Measurements from ENCODE around the gene WDR88. TPM values are rescaled to one million over a fixed set of nuclear protein-coding genes. Genes with fewer than 3 reads are reported as not detected.

Gene WDR88
- total and polyA plus RNA-seq, 2 donors: 0.05 TPM; not detected in 1

DNA sequence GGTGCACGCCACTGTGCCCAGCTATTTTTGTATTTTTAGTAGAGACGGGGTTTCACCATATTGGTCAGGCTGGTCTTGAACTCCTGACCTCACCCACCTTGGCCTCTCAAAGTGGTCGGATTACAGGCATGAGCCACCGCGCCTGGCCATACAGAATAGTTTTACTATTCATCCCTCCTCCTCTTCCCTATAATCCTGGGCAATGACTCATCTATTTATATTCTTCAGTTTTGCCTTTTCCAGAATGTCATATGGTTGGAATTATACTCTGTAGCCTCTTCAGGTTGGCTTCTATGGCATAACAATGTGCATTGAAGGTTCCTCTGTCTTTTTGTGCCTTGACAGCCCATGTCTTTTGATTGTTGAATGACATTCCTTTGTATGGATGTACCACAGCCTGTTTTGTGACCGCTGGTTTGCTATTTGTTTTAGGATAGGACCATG is 40.0 kb downstream of the WDR88 start:
- no peak for DNase-seq (ENCODE audit: low read depth in 6 of 9, low spot score in 9 of 9)

DNA sequence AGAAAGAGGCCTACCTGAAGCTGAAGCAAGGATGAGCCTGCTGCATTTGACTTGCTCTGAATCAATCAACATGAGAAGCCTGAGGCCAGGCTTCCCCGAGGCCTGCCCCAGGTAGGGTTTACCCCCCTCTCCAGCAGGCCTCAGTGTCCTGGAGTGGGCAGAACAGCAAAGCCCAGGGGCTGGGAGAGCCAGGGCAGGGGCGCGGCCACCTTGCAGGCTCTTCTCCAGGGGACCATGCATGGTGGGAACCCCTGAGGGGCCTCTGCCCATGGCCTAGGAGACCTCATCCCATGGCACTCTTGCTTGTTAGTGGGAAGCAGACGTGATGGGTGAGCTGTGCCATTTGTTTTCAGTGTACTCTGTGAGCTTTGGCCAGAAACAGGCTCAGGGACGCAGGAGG is 42.3 kb downstream of the WDR88 start:
- H3K4me3 ChIP-seq (ENCODE audit: low read length in 2 of 2): no peak overlapping the region
- 81% methylated on average over 5 of the region's 5 CpGs for WGBS

More for the DNA sequence above, 40.0 kb downstream of the WDR88 start:
- H3K4me3 ChIP-seq (ENCODE audit: low read length in 2 of 2): no peak overlapping the region
- no peak overlapping the region for H3K27ac ChIP-seq (ENCODE audit: low read depth in 1 of 2, low read length in 1 of 2)
- over 99% methylated on average over 6 of the region's 6 CpGs for WGBS
- no peaks in the 10 kb centered on the region for H3K36me3 ChIP-seq (ENCODE audit: control insufficient read depth in 2 of 2, insufficient read depth in 2 of 2, low read length in 1 of 2)
- H3K27me3 ChIP-seq (ENCODE audit: control insufficient read depth in 2 of 2, insufficient read depth in 1 of 2, low read length in 1 of 2): no peaks in the 10 kb centered on the region
- H3K4me1 ChIP-seq (ENCODE audit: control insufficient read depth in 2 of 2, insufficient read depth in 2 of 2, low read length in 2 of 2): peaks cover 11 to 15% of the 10 kb centered on the region in 2 donors
- H3K9me3 ChIP-seq (ENCODE audit: control insufficient read depth in 2 of 2, insufficient read depth in 1 of 2, low read length in 1 of 2): peaks cover 0 to 8% of the 10 kb centered on the region in 2 donors

DNA sequence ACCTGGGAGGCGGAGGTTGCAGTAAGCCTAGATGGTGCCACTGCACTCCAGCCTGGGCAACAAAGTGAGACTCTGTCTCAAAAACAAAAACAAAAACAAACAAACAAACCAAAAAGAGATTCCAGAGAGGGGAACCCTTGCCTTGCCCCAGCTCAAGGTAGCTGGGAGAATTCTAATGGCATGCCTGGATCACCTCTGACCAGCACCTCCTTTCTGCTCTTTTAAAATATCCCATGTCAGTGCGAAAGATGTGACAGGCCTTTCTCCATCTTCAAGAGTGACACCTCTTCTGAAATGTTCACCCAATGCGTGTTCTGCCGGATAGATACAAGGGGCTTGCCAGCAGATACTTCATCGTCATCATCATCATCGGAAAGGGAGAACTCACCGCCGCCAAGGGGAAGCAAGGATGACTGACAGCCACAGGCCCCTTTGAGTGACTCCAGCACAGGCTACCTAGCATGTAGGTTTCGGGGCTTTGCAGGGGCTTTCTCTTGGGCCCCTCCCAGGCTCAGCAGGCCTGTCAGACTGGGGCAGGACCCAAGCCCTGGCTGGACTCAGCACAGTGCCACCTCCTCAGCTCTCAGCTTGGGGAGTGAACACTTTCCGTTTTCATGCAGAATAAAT is 43.4 kb downstream of the WDR88 start:
- Histone ChIP-seq H3K27ac (ENCODE audit: low read depth in 1 of 2, low read length in 1 of 2) (no peak overlapping the region), H3K4me3 (ENCODE audit: low read length in 2 of 2) (peak overlapping the region in 1 of 2 donors; percentile 90), H3K4me1 (ENCODE audit: control insufficient read depth in 2 of 2, insufficient read depth in 2 of 2, low read length in 2 of 2) (peaks cover 11 to 23% of the 10 kb centered on the region in 2 donors), H3K27me3 (ENCODE audit: control insufficient read depth in 2 of 2, insufficient read depth in 1 of 2, low read length in 1 of 2) (no peaks in the 10 kb centered on the region), H3K9me3 (ENCODE audit: control insufficient read depth in 2 of 2, insufficient read depth in 1 of 2, low read length in 1 of 2) (no peaks in the 10 kb centered on the region), H3K36me3 (ENCODE audit: control insufficient read depth in 2 of 2, insufficient read depth in 2 of 2, low read length in 1 of 2) (no peaks in the 10 kb centered on the region)
- WGBS: 98% methylated on average over 10 of the region's 10 CpGs
- DNase-seq (ENCODE audit: low read depth in 6 of 9, low spot score in 9 of 9): no peak

More for the DNA sequence above, 42.3 kb downstream of the WDR88 start:
- Histone ChIP-seq H3K27me3 (ENCODE audit: control insufficient read depth in 2 of 2, insufficient read depth in 1 of 2, low read length in 1 of 2) (no peaks in the 10 kb centered on the region), H3K27ac (ENCODE audit: low read depth in 1 of 2, low read length in 1 of 2) (no peak overlapping the region), H3K9me3 (ENCODE audit: control insufficient read depth in 2 of 2, insufficient read depth in 1 of 2, low read length in 1 of 2) (no peaks in the 10 kb centered on the region), H3K4me1 (ENCODE audit: control insufficient read depth in 2 of 2, insufficient read depth in 2 of 2, low read length in 2 of 2) (peaks cover 11 to 23% of the 10 kb centered on the region in 2 donors), H3K36me3 (ENCODE audit: control insufficient read depth in 2 of 2, insufficient read depth in 2 of 2, low read length in 1 of 2) (no peaks in the 10 kb centered on the region)
- no peak for DNase-seq (ENCODE audit: low read depth in 6 of 9, low spot score in 9 of 9)

DNA sequence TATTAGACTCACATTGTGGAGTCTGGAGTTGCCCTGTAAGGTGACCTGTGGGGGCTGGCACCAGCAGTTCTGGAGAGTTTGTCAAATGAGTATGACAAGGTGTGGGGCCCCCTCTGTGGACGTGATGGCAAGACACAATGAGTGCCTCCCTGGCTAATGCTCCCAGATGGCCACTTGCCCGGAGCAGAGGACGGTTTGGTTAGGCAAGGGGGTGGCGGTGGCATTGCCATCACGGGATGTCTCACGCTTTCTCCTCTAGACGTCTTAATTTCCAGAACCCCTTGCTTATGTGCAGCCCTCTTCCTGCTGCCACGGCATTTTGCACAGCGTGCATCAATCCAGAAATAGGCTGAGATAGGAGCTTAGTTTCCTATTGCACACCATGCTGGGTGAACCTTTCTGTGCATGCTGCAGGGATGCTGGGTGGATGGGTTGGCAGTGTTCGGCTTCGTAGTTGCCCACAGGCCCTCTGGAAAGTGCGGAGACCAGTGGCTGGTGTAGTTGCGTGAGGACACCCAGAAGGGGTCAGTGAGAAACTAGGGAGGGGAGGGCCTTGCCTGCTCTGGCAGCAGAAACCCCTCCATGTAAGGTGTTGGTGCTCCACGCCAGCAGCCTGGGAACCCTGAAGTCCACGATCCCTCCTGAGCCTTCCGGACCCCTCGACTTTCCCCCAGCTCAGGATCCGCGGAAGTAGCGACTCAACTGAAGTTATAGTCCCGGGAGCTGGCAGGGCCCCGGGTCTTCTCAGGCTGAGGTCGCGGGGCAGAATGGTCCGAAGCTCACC is 44.2 kb downstream of the WDR88 start:
- no peaks in the 10 kb centered on the region for H3K9me3 ChIP-seq (ENCODE audit: control insufficient read depth in 2 of 2, insufficient read depth in 1 of 2, low read length in 1 of 2)
- H3K4me3 ChIP-seq (ENCODE audit: low read length in 2 of 2): peak overlapping the region; percentile 87 to 90
- WGBS: 21% methylated on average over 25 of the region's 25 CpGs
- peak overlapping the region; percentile 91 to 95 for H3K27ac ChIP-seq (ENCODE audit: low read depth in 1 of 2, low read length in 1 of 2)
- H3K27me3 ChIP-seq (ENCODE audit: control insufficient read depth in 2 of 2, insufficient read depth in 1 of 2, low read length in 1 of 2): no peaks in the 10 kb centered on the region
- peaks cover 11 to 23% of the 10 kb centered on the region in 2 donors for H3K4me1 ChIP-seq (ENCODE audit: control insufficient read depth in 2 of 2, insufficient read depth in 2 of 2, low read length in 2 of 2)
- H3K36me3 ChIP-seq (ENCODE audit: control insufficient read depth in 2 of 2, insufficient read depth in 2 of 2, low read length in 1 of 2): no peaks in the 10 kb centered on the region
- DNase-seq (ENCODE audit: low read depth in 6 of 9, low spot score in 9 of 9): peak in 5 of 9 donors; percentile 6 to 28 (median 18)

DNA sequence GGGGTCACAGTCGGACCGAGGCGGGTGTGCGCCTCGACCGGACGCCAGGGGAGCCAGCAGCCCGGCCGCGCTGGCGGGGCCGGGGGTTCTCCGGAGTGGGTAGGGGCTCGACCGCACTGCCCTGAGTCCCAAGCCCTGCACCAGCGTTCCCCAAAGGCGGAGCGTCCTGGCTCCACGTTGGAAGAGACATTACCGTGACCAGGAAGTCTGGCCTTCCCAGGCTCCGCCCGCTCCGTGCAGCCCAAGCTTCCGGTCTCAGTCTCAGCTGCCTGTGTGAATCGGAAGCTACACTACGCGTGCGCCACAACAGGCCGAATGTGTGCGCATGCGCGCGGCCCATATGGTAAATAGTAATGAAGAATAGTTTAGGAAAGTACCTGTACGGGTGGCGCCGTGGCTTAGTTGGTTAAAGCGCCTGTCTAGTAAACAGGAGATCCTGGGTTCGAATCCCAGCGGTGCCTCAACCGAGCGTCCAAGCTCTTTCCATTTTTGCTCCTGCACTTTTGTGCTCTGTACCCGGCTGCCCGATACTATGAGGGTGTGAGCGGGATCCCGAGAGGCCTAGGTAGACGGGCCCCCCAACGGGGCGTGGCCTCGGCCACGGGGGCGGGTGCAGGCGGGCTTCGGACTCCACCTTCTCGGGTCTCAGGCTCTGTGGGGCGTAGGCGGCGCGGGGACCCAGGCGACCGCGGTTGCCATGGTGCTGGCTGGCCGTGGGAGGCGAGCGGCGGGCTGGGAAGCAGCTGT is 44.9 kb downstream of the WDR88 start:
- H3K9me3 ChIP-seq (ENCODE audit: control insufficient read depth in 2 of 2, insufficient read depth in 1 of 2, low read length in 1 of 2): no peaks in the 10 kb centered on the region
- DNase-seq (ENCODE audit: low read depth in 6 of 9, low spot score in 9 of 9): peak; percentile 93 to 98 (median 97)
- peak overlapping the region; percentile 91 to 96 for H3K27ac ChIP-seq (ENCODE audit: low read depth in 1 of 2, low read length in 1 of 2)
- peaks cover 11 to 23% of the 10 kb centered on the region in 2 donors for H3K4me1 ChIP-seq (ENCODE audit: control insufficient read depth in 2 of 2, insufficient read depth in 2 of 2, low read length in 2 of 2)
- peak overlapping the region; percentile 87 to 90 for H3K4me3 ChIP-seq (ENCODE audit: low read length in 2 of 2)
- H3K36me3 ChIP-seq (ENCODE audit: control insufficient read depth in 2 of 2, insufficient read depth in 2 of 2, low read length in 1 of 2): no peaks in the 10 kb centered on the region
- H3K27me3 ChIP-seq (ENCODE audit: control insufficient read depth in 2 of 2, insufficient read depth in 1 of 2, low read length in 1 of 2): no peaks in the 10 kb centered on the region
- under 1% methylated on average over 65 of the region's 65 CpGs for WGBS

DNA sequence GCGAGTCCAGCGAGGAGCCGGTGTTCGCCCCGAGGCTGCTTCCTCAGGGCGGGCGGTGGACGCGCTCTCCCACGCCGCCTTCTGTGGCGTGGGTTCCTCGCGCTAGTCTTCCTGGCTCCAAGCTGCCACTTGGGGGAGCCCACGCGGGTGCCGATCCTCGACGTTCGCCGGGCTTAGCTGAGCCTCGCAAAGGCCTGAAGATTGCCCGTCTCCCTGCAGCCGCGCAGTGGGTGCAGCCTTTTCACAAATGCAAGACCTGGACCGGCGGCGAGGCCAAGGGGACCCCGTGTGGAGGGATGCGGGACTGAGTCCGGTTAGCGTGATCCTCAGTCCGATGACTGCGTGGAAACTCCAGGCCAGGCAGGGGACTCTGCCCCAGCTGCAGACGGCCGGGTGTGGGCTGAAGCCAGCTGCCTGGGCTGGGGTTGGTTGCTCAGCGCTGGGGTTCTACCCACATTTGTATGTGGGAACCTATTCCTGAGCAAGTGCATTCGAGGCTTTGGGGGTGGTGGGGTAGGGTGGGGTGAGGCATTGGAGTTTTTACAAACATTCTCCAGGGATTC is 45.6 kb downstream of the WDR88 start:
- Histone ChIP-seq H3K9me3 (ENCODE audit: control insufficient read depth in 2 of 2, insufficient read depth in 1 of 2, low read length in 1 of 2) (no peaks in the 10 kb centered on the region), H3K36me3 (ENCODE audit: control insufficient read depth in 2 of 2, insufficient read depth in 2 of 2, low read length in 1 of 2) (no peaks in the 10 kb centered on the region), H3K4me3 (ENCODE audit: low read length in 2 of 2) (peak overlapping the region; percentile 87 to 90), H3K4me1 (ENCODE audit: control insufficient read depth in 2 of 2, insufficient read depth in 2 of 2, low read length in 2 of 2) (peaks cover 11 to 23% of the 10 kb centered on the region in 2 donors), H3K27ac (ENCODE audit: low read depth in 1 of 2, low read length in 1 of 2) (peak overlapping the region; percentile 91 to 96), H3K27me3 (ENCODE audit: control insufficient read depth in 2 of 2, insufficient read depth in 1 of 2, low read length in 1 of 2) (no peaks in the 10 kb centered on the region)
- peak in 7 of 9 donors; percentile 58 to 89 (median 77) for DNase-seq (ENCODE audit: low read depth in 6 of 9, low spot score in 9 of 9)
- WGBS: under 1% methylated on average over 38 of the region's 38 CpGs

DNA sequence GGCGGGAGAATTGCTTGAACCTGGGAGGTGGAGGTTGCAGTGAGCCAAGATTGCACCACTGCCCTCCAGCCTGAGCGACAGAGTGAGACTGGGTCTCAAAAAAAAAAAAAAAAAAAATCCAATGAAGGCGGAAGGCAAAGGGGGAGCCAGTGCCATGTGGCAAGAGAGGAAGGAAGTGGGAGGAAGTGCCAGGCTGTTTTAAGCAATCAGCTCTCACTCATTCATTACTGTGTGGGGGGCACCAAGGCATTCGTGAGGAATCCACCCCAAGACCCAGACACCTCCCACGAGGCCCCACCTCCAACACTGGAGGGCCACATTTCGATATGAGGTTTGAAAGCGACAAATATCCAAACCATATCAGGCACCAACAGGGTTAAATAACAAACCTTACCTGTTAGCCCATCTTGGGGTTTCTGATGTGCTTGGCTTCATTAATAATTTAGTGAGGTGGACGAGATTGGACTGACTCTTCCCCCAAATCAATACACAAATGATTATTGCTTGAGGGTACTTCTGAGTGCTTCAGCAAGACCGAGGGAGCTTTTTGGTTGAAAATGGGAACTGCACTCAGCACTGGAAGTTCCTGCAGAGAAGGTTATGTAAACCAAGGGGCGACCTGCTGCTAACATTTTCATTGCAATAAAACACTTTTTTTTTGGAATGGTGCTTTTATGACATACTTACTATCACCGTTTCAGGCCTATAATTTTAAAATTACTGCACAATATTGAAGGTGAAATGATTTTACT is 54.7 kb downstream of the WDR88 start:
- H3K4me1 ChIP-seq (ENCODE audit: control insufficient read depth in 2 of 2, insufficient read depth in 2 of 2, low read length in 2 of 2): no peaks in the 10 kb centered on the region
- peaks cover under 1 to 10% of the 10 kb centered on the region in 2 donors for H3K27me3 ChIP-seq (ENCODE audit: control insufficient read depth in 2 of 2, insufficient read depth in 1 of 2, low read length in 1 of 2)
- H3K27ac ChIP-seq (ENCODE audit: low read depth in 1 of 2, low read length in 1 of 2): no peak overlapping the region
- H3K4me3 ChIP-seq (ENCODE audit: low read length in 2 of 2): no peak overlapping the region
- WGBS: 27% methylated on average over 11 of the region's 11 CpGs
- peak in 1 of 9 donors; percentile 20 for DNase-seq (ENCODE audit: low read depth in 6 of 9, low spot score in 9 of 9)
- H3K36me3 ChIP-seq (ENCODE audit: control insufficient read depth in 2 of 2, insufficient read depth in 2 of 2, low read length in 1 of 2): no peaks in the 10 kb centered on the region
- no peaks in the 10 kb centered on the region for H3K9me3 ChIP-seq (ENCODE audit: control insufficient read depth in 2 of 2, insufficient read depth in 1 of 2, low read length in 1 of 2)

DNA sequence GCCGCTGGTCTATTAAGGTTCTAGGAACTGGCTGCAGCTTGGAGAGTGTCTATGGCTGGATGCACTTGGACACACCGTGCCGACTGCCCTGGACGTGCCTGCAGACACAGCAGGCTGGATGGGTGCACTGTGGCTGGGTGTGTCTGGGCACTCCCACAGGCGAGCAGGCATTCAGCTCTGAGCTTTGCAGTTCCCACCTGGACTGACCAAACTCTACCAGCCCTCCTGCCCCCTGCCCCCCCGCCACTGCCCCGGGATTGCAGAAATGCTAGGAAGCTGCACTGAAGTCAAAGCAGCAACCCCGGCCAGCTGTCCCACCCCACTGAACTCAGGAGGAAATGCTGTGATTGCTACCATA is 55.2 kb downstream of the WDR88 start:
- H3K4me1 ChIP-seq (ENCODE audit: control insufficient read depth in 2 of 2, insufficient read depth in 2 of 2, low read length in 2 of 2): no peaks in the 10 kb centered on the region
- H3K4me3 ChIP-seq (ENCODE audit: low read length in 2 of 2): no peak overlapping the region
- H3K27ac ChIP-seq (ENCODE audit: low read depth in 1 of 2, low read length in 1 of 2): no peak overlapping the region
- peaks cover 6 to 16% of the 10 kb centered on the region in 2 donors for H3K27me3 ChIP-seq (ENCODE audit: control insufficient read depth in 2 of 2, insufficient read depth in 1 of 2, low read length in 1 of 2)
- no peaks in the 10 kb centered on the region for H3K36me3 ChIP-seq (ENCODE audit: control insufficient read depth in 2 of 2, insufficient read depth in 2 of 2, low read length in 1 of 2)
- H3K9me3 ChIP-seq (ENCODE audit: control insufficient read depth in 2 of 2, insufficient read depth in 1 of 2, low read length in 1 of 2): no peaks in the 10 kb centered on the region
- no peak for DNase-seq (ENCODE audit: low read depth in 6 of 9, low spot score in 9 of 9)
- WGBS: 60% methylated on average over 8 of the region's 8 CpGs

Data from thymus (tissue), 11 donors.